HPDE6-E6E7 (cell line): Measurements from ENCODE around the gene SHC1.

Experiments
- DNase-seq: peaks from one replicate; pipeline ENCODE4 v3.0.0; 2011; ENCODE audit warnings: missing footprints; ENCODE audit errors: extremely low spot score

The SHC1 gene

DNA sequence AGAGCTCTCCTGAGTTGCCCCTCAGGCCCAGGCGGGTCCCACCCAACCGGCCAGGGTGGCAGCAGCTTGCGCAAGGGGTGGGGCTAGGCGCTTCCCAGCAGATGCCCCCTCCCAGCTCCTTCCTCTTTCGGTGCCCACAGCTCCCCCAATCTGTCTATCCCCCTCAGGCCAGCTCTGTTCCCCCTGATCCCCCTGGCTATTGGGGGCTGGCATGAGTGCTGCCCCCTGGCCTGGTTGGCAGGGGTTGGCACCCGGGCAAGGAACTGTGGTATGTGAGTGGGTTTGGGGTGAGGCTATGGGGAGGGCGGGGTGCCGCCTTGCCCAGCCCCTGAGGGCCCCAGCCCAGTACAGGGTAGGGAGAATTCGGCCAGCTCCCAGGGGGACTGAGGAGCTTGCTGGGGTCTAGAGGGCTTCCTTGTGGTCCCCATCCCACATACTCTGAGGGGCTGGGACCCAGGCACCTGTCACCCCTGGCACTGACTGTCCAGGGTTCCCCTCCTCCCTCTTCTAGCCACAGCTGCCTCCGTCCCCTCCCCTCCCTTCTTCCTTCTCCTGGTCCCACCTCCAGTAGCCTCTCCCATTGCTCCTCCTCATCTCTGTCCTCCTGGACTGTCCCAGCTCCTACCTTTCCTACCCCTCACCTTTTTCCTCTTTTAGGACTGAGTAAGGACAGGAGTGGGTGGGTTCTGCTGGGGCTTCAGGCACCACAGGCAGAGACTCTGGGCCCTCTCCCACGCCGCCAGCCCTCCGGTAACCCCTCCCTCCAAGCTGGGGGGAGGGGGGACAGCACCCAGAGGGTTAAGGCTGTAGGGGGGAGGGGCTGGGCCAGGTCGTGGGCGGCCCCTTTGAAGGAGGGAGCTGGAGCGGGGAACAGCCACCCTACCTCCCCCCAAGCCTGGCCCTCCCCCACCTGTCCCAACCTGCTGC lies 37.7 kb upstream of the SHC1 start:
- DNase-seq, result no peak

DNA sequence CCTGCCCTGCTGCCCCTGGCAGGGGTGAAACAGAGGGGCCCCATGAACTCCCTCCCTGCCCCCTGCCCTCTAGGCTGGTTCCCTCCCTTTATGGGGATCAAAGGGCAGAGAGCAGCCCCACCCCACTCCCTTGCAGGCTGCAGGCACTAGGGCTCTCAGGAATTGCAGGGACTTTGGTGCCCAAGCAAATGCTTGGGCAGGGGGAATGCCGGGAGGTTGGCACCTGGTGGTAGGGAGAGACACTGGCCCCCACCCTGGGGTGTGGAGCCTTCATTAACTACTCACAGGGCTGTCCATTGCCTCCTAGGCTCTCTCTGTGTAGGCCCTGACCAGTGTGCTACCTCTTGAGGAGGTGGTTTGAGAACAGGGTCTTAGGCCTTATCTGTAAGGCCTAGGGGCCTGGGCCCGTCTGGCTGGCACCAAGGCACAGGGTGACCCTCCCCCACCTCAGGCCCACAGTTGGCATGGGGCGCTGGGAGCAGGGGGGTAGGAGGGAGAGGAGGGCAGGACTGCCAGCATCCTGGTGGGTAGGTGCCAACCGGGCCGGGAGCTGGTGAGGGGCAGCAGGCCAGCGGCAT lies 36.8 kb upstream of the SHC1 start:
- DNase-seq, result no peak

DNA sequence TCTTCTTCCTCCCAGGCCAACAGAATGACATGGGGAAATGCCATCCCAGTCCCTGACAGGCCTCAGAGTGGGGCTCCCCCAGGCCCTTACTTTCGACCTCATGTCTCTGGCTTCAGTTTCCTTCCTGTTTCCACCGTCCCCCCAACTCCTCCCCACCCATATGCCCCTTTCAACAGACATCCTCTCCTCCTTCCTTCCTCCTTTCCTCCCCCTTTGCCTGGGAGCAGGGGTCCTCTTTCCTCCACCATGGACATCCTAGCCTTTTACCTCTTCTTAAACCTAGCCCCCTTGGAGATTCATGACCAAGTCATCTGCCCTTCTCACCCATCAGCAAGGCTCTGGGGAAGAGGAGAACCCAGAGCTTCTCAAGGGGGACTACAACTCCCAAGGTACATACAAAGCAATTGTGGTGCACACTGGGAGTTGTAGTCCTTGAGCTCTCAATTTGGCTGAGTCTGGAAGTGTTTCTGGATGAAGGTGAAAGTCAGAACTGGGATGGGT lies 36.1 kb upstream of the SHC1 start:
- no peak for DNase-seq

DNA sequence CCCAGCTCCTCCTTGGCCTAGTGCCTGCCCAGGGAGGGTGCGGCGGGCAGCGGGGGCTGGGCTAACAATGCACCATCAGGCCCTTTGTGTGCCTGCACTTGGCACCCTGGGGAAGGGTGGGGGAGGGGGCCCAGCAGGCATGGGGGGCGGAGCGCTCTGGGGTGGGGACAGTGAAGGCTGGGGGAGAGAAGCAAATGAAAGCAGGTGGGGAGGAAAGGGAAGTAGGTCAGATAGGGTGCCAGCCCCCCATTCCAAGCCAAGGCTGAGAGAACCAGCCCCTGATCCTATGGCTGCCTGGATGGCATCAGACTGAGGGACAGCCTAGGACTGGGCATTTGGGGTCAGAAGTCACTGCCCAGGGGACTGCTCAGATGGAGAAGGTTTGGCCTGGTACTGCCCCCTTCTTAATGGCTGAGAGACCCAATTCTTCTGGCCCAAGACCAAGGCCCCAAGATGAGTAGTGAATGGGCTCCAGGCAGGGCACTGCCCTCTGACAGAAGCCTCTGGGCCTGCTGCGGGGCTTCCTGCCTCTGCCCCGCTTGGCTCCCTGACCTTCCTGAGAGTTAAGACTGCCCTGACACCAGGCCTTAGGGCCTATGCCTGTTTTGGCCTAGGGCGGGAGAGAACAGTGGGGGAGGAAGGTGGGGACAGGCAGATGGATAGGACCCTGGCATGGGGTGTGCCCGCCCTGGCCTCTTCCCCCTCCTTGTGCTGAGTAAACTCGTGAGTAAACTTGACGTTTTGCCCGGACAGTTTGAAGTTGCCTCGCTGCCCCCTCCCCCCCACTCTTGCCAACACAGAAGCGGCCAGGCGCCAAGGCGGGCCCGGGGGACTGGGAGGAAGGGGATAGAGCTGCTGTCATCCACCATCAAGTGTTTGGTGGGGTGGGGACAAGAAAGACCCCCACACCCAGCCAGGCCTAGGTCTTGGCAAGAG lies 34.8 kb upstream of the SHC1 start:
- no peak for DNase-seq

DNA sequence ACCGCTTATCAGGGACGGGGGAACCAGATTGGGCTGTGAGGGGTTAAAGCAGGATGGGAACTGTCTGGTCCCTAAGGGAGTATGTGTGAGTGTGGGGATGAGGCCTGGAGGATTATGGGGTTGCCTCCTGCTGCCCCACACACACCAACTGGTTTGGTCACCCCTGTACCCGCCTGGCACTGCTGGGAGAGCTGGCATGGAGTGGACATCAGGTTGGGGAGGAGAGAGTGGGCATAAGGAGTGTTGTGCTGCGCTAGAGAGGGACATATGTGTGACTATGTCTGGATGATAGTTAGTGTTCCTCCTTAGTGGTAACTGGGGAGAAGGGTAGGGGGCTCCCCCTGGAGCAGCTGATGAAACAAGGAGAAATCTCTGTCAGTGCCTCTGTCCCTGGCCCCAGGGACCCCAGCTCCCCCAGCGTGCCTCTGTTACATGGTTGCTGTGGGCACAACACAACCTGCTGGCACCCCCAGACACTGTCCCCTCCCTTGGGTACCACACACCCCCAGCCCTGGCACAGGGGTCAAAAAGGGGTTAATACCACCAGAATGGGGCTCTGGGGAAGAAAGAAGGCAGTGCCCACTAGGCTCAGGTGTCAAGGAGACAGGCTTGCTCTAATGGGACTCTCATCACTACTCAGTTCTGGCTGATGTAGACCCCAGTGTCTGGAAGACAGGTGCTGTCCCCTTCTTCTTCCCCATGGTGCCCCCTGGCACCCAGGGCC lies 34.0 kb upstream of the SHC1 start:
- no peak for DNase-seq

DNA sequence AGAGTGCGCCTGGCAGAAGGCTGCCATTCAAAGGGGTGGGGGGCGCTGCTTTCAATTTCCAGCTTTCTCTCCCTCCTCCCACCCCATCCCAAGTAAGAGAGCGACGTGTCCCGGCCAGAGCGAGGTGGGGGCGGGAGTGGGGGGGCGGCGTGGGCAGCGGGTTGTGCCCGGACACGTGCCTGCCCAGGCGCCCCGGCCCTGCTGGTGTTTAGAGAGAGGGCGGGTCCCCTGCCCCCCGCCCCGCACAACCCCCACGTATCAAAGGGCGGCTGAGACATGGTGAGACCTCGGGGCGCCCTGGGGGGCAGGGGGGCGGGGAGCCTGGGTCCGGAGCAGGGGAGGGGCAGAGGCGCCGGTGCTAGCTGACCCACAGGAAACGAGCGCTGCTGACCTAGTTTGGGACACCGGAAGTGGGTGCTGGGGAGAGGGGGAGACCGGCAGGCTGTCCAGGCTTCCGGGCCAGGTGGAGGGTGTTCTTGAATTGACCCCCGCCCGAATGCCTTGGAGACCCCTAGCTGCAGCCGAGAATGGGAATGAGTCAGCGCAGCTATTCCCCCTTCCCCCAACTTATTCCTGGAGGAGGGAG lies 33.3 kb upstream of the SHC1 start:
- no peak for DNase-seq

DNA sequence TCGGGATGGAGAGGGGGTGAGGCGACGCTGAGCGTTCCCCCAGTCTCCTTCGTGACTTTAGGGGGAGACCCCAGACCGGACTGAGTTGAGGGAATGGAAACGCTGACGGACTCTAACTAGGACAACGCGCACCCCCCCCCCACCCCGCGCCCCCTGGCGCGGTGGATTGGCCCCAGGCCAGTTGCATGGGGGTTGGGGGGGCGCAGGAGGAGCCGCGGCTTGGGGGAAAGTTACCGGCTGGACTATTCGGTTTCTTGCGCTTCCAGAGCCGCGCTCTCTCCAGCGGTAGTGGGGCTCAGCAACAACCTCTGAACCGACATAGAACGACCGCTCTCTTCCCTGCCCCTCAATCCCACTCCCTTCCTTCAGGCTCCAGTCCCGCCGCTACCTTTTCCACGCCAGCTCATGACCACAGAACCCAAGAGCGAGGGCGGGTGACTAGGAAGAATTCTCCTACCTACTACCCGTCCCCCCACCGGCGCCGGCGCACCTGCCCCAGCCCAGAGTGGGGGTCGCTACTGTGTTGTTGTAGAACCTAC lies 32.7 kb upstream of the SHC1 start:
- no peak for DNase-seq

DNA sequence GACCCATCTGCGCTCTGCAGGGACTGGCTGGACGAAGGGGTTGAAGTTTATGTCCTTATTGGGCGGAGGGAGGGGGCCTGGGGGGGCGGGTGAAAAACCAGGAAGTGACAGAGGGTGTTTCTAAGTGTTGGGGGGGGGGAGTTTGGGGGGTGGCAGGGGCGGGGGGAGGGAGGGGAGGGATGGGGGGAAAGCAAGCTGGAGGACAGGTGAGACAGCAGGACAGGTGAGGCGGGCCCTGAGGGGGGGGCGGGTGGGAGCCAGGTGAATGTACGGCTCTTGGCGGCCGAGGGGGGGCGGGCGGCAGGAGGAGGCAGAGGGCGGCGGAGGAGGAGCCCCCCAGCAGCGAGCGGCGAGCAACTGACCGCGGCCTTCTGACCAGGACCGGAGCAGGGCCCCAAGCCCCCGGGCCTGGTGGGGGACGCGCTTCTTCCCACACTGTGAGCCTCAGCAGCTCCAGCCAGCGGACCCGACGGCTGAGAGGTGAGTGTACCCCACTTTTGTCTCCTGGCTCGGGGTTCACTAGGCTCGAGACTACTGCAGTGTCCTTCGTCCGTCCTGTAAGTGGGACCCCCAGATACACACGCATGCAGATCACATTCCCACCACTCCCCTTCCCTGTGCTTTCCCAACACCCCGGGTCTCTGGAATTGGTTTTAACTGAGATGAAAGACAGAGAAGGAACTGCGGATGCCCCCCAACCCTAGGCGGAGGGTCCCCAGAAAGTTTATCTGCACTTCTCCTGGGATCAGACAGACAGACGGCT lies 32.1 kb upstream of the SHC1 start, which contains the start of gene ZBTB7B:
ZBTB7B (plus strand) TSS at position 339 of the 763 bp plus-strand sequence. CDS start 11,859 bp downstream, outside the sequence.
- peak; percentile 60 for DNase-seq

DNA sequence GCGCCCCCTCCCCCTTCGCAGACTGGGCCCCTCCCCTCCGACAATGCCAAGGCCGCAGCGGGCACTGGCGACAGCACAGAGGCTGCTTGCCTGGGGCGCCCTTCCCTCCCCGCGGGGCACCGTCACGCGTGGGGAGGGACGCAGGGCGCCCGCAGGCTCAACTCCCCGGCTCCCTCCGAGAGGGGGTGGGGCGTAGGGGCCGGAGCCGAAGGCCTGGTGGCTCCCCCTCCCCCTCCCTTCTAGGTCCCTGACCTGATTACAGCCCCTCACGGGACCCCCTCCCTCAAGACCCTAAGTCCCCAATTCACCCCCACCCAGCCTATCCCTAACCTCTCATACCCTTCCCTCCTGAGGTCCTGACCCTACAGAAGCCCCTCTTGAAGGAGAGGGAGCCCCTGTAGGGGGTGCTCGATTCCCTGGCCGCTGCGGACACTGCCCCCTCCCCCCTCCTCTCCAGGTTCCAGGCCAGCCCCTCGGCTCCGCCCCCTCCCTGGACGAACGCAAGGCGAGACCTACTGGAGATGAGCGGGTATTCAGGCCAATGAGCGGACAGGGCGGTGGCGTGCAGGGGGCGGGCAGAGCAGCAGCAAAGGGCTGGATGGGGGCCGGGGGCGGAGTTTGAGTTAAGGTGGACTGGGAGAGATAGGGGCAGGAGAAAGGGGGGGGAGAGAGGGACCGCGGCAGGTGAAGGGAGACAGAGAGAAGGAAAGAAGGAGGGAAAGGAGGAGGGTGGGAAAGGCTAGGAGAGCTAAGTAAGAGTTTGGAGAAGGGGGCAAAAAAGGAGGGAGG lies 31.3 kb upstream of the SHC1 start:
- DNase-seq, result peak; percentile 97

DNA sequence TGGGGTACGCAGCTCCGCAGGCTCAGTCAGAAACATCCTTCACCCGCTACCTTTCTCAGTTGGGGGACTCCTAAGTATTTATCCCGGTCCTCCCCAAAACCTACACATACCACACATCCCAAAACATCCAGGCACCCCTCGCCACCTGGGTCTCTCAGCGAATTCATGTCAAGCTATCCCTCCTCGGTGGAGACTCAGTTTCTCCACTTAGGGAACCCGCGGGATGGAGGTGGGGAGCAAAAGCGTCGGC lies 30.8 kb upstream of the SHC1 start:
- DNase-seq, result no peak

DNA sequence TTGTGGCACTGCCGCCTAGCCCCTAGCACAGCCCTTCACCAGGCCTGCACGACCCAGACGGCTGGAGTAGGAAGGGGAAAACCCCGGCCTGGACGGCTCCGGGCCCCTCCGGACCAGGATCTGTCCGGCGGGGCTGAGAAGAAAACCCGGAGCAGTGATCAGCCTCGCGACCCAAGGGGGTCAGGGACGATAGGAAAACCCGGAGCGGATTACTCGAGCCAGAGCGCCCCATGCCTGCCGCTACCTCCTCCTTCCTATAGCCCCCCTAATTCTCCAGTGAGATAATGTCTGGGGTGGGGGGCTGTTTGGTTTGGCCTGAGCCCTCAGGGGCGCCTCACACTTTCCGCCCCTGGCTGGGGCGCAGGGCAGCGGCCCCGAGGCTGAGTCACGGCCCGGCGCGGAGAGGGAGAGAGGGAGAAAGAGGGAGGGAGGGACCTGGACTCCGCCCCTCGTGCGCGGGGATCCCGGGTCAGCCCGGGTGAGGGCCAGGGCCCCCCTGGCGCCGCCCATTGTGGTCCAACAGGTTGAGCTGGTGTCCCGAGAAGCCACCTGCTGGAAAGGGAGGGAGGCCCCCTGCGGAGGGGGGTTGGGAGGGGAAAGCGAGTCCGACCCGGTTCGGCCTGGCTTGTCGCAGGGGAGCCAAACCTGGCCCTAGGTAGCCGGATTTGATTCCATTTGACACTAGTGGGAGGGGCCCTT lies 30.3 kb upstream of the SHC1 start:
- peak; percentile 93 for DNase-seq

DNA sequence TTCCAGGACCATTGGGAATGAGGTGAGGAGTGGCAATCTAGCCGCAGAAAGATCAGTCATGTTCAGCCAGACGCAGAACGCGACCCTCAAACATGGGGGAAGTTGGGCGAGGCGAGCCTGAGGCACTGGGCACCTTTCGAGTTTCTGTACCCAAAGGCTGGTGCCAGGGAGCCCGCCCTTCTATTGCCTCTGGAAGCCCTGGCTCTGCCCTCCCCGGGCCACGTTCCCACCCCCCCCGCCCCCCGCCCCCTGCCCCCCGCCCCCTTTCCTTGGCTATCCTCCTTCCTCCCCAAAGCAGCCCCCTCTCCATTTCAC lies 29.8 kb upstream of the SHC1 start:
- no peak for DNase-seq

DNA sequence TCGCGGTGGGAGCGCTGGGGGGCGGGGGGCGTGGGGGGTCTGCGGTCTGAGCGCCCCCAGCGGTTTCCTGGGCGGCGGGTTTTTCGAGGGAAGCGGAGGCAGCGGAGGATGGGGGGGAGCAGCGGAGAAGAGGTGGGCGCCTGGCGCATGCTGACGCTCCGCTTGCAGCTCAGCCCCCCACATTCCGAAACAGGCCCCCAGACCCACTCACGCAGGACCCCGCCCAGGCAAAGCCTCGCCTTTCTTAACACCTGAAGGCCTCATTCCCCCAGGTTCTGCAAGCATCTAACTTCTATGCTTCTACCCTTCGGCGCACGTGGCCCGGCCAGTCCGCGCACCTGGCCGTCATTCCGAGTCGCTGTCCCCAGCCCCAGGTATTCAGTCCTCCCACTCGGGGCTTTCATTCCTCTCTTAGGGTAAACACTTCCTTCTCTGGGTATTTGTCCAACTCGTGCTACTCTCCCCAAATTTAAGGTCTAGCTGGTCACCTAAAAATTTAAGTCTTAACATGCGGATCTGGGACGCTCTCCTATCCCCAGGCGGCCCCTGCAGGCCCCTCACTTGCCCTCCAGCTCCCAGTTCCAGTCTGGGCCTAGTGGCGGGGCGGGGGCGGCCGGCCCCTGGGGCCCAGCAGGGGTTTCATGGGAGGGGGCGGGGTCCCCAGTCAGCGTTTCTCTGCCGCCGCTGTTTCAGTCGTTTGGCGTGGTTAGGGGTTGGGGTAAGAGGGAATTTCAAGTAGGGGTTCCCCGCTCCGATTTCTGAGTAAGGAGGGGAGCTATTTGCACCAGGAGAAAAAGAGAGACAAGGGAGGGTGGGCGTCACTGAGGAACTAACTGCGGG lies 29.2 kb upstream of the SHC1 start:
- DNase-seq, result no peak

DNA sequence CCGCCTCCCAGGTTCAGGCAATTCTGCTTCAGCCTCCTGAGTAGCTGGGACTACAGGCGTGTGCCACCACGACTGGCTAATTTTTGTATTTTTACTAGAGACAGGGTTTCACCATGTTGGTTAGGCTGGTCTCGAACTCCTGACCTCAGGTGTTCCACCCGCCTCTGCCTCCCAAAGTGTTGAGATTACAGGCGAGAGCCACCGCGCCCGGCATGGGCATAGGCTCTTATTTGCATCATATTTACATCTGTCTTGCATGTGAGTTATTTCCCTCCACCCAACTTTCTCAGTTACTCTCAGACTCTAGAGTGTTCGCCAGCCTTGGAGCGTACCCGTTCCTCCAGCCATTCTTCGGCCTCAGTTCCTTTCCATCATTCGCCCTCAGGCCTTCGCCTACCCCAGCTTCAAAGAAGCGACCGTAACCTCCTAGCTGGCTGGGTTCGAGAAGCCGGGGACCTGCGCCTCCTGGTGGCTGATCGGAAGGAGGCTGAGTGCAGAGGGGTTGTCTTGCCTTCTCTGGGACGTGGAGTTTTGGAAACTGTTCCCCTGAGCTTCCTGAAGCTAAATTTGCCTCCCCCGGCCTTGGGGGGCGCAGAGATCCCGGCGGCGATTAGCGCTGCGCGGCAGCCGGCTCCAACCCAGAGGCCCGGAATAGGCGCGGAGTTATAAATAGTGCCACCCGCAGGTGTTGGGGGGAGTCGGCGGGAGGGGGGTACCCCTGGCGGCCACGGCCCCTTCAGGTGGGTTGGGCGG lies 28.4 kb upstream of the SHC1 start:
- DNase-seq, result no peak

DNA sequence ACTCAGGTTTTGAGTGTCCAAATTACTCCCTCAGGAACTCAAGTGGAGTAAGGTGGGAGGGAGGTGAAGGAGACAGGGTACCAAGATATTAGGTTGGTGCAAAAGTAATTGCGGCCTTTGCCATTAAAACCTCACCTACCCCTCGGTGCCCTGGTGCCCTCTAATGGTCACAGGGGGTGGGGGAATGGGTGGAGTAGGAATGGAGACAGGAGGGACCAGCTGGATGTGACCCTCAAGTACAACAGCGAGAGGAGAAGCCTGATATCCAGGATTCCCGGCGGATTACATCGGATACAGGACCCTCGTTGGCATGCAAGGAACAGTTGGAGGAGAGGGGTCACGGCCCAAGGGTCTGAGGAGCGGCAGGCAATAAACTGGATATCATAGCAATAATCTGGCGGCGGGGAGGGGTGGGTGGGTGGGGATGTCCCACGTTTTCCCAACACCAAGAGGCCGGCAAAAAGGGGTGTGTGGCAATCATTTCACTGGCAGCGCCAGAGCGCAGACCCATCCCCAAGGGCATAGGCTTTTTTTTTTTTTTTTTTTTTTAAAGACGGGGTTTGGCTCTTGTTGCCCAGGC lies 27.7 kb upstream of the SHC1 start:
- no peak for DNase-seq

DNA sequence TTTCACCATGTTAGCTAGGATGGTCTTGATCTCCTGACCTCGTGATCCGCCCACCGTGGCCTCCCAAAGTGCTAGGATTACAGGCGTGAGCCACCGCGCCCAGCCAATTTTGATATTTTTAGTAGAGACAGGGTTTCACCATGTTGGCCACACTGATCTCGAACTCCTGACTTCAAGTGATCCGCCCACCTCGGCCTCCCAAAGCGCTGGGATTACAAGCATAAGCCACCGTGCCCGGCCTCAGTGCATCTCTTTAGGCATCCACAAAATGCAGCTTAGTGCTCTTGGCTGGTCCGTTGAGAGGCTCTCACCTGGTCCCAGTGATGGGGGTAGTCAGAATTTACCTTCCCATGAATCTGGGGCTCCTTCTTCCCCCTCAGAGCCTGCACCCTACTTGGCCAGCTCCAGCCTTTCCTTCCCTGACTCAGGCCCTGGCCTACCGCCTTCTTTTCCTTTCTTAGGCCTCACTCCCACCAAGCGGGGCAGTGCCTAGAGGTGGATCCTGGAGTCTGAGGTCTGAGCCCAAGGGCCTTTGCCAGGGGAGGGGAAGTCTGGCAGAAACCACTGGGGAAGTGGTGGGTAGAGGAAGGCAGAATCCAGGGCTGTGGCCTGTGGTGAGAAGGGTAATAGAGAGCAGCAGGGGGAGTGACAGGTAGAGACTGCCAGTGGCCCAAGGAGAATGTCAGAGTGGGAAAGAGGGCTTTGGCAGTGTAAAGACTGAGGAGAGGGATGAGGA lies 26.6 kb upstream of the SHC1 start:
- no peak for DNase-seq
